ENCODE data around the gene MCUB. TPM values are rescaled to one million over a fixed set of nuclear protein-coding genes. Genes with fewer than 3 reads are reported as not detected.

MCUB gene
- total and polyA plus RNA-seq, 12 donors: 1.7 to 12.6 (median 3.5) TPM

DNA sequence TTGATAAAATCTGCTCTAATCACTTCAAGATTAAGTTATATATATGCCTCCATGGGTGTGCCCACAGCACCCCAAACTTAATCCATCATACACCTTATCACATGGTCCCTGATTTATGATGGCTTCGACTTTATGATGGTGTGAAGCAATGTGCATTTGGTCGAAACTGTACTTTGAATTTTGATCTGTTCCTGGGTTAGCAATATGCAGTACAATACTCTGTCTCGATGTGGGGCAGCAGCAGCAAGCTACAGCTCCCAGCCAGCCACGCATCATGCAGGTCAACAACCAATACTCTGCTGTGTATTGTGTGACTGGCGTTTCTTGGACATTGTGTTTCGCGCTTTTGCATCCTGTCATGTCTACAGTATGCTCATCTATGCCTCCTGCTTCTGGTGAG, 62.6 kb downstream of the MCUB start:
- Histone ChIP-seq H3K4me3 (no peak overlapping the region), H3K36me3 (no peaks in the 10 kb centered on the region), H3K9me3 (no peaks in the 10 kb centered on the region), H3K27me3 (no peaks in the 10 kb centered on the region), H3K4me1 (no peaks in the 10 kb centered on the region), H3K27ac (no peak overlapping the region)
- TF ChIP-seq, protein P1, sequence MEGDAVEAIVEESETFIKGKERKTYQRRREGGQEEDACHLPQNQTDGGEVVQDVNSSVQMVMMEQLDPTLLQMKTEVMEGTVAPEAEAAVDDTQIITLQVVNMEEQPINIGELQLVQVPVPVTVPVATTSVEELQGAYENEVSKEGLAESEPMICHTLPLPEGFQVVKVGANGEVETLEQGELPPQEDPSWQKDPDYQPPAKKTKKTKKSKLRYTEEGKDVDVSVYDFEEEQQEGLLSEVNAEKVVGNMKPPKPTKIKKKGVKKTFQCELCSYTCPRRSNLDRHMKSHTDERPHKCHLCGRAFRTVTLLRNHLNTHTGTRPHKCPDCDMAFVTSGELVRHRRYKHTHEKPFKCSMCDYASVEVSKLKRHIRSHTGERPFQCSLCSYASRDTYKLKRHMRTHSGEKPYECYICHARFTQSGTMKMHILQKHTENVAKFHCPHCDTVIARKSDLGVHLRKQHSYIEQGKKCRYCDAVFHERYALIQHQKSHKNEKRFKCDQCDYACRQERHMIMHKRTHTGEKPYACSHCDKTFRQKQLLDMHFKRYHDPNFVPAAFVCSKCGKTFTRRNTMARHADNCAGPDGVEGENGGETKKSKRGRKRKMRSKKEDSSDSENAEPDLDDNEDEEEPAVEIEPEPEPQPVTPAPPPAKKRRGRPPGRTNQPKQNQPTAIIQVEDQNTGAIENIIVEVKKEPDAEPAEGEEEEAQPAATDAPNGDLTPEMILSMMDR (IDR thresholded peaks at IDR 0.05): no peak
- ATAC-seq (no peak), DNase-seq (no peak)
- 93 to 96% methylated on average over 7 of the region's 7 CpGs for WGBS, 2 donors
- intact Hi-C loops (cut with DNase I): no loop called here

DNA sequence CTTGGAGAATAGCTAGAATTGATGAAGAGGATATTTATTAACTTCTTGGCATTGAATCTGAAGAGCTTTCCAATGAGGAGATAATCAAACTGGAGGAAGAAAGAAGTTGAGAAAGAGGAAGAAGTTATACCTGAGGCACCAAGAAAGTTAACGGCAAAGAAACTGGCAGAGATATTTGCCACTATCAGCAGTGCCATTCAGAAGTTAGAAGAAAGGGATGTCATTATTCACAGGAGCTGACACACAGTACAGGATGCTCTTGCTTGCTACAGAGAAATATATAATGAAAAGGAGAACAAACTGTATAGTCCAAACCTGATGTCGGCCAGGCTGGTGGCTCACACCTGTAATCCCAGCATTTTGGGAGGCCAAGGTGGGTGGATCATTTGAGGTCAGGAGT, 64.5 kb downstream of the MCUB start:
- Histone ChIP-seq H3K27ac (no peak overlapping the region), H3K27me3 (no peaks in the 10 kb centered on the region), H3K36me3 (no peaks in the 10 kb centered on the region), H3K4me1 (no peaks in the 10 kb centered on the region), H3K4me3 (no peak overlapping the region), H3K9me3 (no peaks in the 10 kb centered on the region)
- TF ChIP-seq, protein P1 (IDR thresholded peaks at IDR 0.05): no peak
- 88 to 94% methylated on average over 2 of the region's 2 CpGs for WGBS, 2 donors
- ATAC-seq (no peak), DNase-seq (no peak)
- intact Hi-C loops (cut with DNase I): no loop called here

DNA sequence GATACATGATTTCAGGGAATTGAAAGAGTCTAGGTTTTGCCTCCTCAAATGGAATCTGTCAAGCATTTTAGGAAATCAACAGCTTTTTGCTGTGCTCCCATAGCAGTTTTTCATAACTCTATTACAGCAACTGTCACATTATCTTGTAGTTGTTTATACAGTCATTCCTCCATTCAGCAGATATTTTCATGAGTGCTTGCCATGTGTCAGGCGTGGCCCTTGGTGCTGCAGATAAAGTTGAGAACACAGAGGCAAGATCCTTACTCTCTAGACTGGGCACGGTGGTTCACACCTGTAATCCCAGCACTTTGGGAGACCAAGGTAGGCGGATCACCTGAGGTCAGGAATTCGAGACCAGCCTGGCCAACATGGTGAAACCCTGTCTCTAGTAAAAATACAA, 67.3 kb downstream of the MCUB start:
- no peak for ATAC-seq
- H3K27me3 ChIP-seq: no peaks in the 10 kb centered on the region
- H3K4me3 ChIP-seq: no peak overlapping the region
- H3K27ac ChIP-seq: no peak overlapping the region
- H3K36me3 ChIP-seq: no peaks in the 10 kb centered on the region
- no peak for DNase-seq
- intact Hi-C loops (cut with DNase I): no loop called here
- TF ChIP-seq, protein P1 (IDR thresholded peaks at IDR 0.05): no peak
- H3K9me3 ChIP-seq: no peaks in the 10 kb centered on the region
- peaks cover 0 to 9% (median 0%) of the 10 kb centered on the region in 9 donors for H3K4me1 ChIP-seq
- WGBS, 2 donors: 87 to 91% methylated on average over 4 of the region's 4 CpGs

DNA sequence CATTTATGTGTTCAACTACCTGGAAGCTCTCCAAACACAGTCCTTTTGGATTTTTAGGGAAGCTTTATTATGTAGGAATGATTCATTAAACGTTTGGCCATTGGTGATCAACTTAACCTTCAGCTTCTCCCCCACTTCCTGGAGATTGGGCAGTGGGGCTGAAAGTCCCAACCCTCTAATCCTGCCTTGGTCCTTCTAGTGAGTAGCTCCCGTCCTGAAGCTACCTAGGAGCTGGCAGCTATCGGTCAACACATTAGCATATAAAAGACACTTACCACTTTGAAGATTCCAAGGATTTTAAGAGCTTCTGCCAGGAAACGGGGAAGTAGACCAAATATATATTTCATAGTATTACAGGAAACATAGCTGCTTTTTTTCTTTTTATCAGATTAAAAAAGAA, 69.7 kb downstream of the MCUB start:
- ATAC-seq (no peak), DNase-seq (no peak)
- H3K4me3 ChIP-seq: no peak overlapping the region
- no peaks in the 10 kb centered on the region for H3K27me3 ChIP-seq
- H3K9me3 ChIP-seq: no peaks in the 10 kb centered on the region
- H3K36me3 ChIP-seq: no peaks in the 10 kb centered on the region
- peaks cover 0 to 9% (median 0%) of the 10 kb centered on the region in 9 donors for H3K4me1 ChIP-seq
- TF ChIP-seq, protein P1 (IDR thresholded peaks at IDR 0.05): no peak
- intact Hi-C loops (cut with DNase I): no loop called here
- H3K27ac ChIP-seq: no peak overlapping the region
- 58 to 59% methylated on average over 4 of the region's 4 CpGs for WGBS, 2 donors
